GM18508 (cell line): ENCODE data around the gene LRMDA.

Experiments used
- ATAC-seq: cut with Tn5 transposase; IDR thresholded peaks from one replicate; pipeline ENCODE4 v1.9.1; 2021; ENCODE audit warnings: moderate number of reproducible peaks; ENCODE audit not compliant: insufficient read depth, unreplicated experiment

Gene LRMDA

DNA sequence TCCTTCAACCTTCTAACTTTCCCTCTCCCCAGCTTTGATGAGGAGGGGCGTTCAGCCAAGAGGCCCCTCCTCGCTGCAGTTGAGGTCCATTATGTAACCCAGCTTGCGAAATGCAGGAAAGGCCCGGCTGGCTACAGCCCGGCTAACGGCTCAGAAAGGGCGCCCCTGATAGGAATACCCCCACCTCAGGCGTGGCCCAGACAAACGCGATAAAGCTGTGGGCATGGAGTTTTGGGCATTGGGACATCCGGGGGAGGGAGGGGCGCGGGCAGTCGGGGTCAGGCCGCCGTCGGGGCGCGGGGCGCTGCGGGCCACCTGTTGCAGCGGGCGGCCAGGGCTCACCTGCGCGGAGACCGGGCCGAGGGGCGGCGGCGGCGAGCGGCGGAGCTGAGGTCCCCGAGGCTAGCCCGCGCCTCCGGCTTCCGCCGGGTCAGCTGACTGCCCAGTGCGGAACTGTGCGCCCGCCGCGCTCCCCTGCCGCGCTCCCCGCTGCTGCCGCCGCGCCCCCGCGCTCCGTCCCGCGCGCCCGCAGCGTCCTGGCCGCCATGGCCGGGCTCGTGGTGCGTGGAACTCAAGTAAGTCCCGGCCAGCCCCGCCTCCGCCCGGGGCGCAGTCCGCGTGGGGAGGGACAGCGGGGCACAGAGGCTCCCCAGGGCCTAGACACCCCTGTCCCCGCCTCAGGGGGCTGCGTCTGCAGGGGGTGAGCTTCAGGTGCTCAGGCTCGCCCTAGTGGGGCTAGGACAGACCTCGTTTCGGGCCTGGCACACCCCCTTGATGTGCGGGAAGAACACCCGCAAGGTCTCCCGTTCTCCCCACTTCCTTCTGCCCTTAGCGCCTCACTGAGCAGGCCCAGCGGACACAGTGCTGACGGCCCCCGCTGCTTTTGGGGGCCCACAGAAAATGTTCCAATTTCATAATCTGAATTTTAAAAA is at the start of gene LRMDA:
Gene LRMDA, plus strand, starts transcription at position 445 of the 932 bp plus-strand sequence.
- no peak for ATAC-seq

DNA sequence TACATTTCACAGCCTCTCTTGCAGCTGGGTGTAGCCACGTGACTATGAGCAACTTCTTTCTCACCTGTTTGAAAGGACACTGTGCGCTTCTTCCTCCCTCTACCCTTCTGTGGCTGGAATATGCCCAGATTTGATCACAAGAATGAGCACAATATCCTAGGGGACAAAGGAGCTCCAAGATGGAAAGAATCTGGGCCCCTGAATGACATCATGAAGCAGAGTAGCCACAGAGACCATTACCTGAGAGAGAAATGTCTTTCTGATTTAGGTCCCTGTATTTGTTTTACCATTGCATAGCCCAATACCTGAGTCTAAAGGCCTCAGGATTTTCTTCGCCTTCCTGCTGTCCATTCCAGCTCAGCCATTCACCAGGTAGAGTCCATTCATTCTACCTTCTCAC is 45.3 kb upstream of the LRMDA start:
- no peak for ATAC-seq

DNA sequence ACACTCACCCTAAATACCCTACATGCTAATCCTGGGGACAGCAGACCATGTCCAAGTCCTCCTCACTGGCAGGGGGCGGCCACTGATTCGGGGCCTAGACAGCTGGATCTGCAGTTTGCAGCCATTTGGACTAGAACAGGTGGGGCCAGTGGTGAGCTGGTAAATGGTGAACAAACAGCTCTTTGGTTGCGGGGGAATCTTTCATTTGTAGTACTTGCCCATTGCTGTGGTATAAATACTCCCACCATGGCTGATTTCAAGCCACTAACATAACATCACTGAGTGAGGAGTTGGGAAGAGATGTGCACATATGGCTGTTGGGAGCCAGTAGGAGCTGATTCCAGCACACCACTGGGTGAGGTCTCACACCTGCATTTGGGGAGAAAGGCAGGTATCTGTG is 43.3 kb upstream of the LRMDA start:
- ATAC-seq: no peak

DNA sequence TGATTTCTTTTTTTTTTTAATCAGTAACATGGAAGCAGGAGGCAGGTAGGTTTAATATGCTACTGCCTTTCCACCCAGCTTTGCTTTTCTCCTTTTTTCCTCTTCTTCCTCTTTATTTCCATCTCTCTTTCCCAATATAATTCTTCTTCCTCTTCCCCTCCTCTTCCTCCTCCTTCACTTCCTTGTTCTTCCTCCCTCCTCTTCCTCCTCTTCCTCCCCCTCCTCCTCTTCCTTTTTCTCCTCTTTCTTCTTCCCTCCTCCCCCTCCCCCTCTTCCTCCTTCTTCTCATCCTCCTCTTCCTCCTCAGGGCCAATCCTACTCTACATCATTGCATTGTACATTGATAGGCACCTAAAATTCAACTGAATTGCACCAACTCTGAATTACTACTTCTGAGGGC is 41.2 kb upstream of the LRMDA start:
- ATAC-seq: no peak

DNA sequence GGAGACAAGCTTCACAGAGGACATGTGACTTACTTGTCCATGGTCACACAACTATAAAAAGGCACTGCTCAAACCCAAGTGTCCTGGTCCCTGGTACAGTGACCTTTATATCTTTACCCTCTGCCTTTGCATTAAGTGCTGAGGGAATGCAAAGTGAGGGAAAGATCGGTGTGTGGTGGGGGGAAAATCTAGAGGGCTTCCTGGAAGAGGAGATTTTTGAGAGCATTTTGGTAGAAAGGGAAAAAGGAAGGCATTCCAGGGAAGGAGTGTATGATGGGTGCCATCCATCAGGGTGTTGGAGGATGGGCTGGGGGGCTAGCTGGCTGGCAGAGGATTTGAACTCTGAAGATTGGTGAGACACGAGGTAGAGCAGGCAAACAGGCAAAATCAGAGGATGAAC is 39.2 kb upstream of the LRMDA start:
- no peak for ATAC-seq

DNA sequence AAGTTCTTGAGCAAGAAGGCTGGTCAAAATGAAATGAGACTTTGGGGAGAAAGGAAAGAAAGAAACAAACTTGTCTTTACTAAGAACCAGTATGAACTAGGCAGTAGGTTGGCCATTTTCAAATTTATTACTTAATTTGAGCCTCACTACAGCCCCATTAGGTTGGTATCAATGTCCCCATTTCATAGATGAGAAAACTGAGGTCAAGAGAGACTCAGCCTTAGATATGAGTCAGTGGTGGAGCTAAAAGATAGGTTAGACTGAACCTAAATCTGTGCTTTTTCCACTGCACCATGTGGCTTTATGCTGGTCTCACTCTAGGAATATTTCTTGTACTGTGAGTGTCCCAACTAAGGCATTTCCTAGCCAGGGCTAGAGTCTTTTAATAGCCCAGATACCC is 38.7 kb upstream of the LRMDA start:
- ATAC-seq: no peak

DNA sequence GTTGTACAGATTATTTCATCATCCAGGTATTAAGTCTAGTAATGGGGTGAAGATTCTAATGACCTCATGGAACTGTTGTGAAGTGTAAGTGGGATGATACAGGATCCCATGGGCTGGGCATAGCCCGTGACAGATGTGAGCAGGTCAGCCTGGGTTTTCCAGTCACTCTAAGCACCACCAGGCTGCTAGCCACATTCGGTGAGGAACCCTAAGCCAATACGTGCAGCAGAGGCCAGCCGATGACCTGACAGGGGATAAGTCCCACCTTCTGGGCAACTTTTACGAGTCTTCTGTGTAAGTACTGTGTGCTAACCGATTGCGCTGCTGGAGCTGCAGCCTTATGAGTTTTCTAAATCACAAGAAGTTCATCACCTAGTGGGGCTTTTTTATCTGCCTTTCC is 37.2 kb upstream of the LRMDA start:
- ATAC-seq: no peak

DNA sequence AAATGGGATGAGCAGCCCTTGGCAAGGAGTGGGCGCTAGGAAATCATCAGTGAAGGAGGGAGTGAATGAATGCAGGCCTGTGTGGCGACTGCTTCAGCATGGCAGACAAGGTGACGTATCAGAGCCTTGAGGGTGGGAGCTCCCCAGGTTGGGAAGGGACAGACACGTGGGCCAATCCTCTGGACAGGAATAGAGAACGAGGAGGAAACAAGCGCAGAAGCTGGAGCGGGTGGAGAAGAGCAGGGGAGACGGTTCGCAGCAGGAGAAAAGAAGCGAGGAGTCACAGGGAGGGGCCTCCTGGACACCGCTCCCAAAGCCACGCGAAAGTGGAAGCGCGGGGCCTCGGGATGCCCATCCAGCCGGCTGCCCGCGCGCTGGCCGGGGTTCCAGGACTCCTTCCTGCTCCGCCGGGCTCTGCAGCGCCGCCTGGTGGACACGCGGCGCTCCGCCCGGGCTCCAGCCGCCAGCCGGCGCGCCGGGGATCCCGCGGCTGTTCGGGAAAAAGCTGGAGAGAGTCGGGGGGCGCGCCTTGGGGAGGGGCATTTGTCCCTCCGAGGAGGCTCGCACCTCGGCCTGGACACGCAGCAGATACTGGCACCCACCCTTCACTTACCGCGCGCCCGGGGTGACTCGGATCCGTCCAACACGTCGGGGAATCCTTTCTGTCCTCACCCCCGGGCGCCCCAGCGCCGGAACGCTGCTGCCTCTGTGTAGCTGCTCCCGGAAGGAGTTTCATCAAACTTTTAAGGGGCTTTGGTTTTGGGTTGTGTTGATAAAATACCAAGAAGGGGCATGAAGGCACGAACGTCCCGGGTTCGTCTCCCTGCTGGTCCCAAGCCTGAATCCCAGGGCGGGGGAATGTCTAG is 36.1 kb upstream of the LRMDA start:
- no peak for ATAC-seq

DNA sequence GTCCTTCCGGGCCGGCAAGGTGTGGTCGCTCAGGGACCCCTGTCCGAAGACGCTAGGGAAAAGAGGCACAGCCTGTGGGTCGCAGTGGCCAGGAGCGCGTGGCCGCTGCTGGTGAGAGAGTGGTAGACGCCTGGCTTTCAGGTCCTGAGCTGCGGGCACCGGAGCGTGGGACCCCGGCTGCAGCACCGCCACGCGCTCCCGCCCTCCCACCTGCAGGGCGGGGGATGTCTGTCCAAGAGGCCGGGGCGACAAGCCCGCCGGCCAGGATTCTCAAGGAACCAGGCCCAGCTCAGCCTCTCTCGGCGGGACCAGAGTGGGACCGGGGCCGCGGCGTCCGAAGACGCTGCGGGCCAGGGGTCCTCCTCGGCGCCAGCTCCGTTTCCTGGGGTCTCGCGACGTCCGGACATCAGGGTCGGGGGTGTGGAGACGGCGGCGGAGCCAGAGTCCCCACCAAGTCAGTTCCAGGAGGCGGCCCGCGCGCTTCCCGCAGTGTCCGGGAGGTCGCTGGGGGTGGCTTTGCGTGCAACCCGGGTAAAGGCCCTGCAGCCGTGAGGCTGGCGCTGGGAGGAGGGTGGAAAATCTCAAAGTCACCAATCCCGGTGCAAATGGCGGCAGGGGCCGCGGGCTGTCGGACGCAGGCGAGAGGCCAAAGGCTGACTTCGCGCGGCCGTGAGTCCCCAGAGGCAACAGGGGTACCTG is 35.3 kb upstream of the LRMDA start:
- no peak for ATAC-seq

DNA sequence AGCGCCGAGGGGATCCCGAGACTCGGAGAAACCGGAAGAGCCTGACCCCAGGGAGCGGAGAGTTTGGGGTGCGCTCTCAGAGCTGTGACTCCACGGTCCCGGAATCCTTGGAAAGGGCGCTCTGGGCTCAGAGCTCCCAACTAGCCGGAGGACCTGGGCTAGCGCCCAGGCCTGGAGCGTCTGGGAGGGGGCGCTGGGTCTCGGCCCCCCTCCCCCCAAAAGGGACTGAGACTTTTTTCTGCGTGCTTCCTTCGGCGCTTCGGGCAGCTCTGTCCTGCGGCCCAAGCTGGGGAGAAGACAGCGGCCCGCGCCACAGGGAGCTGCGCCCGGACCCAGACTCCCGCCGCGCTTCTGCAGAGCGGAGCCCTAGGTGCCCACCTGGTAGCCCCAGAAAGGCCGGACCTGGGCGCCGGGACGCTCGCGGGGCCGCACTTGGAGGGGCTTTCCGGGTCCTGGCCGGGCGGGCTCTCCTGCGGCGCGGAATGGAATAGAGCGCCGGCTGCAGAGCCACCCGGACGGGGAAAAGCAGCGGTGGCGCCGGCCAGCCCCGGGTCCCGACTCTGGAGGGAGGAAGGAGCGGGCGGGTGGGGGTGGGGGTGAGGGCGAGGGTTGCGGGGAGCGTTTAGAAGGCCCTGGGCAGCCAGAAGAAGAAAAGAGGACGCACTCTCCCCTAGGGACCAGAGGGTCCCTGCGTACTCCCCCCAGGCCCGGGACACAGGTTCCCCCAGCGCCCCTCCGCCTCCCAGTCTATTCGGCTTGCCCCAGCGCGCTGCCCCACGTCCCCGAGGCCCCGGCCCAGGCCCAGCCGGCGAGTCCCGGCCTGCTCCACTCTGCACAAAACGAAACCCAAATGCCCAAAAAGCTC is 34.6 kb upstream of the LRMDA start:
- no peak for ATAC-seq

DNA sequence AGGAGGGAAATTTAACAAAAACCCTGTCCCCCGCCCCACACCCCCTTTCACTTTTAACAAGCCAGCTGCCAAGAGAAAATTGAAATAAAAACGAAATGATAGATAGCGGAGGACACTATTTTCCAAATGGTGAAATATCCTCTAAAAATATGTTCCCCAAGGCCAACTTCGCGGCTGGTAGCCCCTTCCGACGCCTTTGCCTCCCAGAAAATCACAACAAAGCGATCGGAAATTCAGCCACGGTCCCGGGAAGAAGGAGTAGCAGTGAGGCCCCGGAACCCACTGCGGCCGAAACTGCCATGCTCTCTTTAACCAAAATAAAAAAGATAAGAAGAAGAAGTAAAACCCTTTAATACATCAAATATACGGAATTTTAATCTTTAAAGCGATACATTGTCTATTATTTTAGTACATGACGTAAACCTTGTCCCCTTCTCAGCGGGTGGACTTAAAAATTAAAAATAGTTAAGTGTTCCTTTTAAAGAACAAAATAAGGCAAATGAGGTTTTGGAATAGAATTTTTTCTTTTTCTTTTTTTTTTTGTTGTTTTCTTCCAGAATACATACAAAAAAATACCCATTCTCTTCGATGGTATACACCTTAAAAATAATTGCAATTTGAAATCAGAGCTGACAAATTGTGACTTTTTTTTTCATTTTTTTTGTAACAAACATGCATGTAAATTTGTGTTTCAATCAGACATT is 33.8 kb upstream of the LRMDA start:
- ATAC-seq: no peak

DNA sequence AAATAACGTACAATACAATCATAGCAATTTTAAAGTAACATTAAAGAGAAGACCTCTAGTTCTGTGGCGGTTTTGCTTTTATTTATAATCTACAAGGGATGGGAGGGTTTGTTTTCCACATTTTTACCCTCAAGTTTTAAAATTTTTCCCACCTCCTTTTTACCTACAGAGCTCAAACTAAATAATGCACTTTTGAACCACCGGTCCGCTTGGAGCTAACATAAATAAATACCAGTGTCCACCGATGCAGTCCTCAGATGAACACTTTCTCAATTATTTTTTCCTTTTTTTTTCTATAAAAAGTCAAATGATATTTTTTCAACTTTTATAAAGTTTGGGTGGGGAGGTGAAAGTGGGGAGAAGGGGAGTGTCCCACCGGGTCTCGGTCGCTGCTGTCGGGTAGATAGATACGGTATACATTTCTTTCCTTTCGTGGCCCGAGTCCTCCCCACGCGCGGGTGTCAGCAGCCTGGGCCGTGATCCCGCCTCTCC is 33.2 kb upstream of the LRMDA start:
- no peak for ATAC-seq

DNA sequence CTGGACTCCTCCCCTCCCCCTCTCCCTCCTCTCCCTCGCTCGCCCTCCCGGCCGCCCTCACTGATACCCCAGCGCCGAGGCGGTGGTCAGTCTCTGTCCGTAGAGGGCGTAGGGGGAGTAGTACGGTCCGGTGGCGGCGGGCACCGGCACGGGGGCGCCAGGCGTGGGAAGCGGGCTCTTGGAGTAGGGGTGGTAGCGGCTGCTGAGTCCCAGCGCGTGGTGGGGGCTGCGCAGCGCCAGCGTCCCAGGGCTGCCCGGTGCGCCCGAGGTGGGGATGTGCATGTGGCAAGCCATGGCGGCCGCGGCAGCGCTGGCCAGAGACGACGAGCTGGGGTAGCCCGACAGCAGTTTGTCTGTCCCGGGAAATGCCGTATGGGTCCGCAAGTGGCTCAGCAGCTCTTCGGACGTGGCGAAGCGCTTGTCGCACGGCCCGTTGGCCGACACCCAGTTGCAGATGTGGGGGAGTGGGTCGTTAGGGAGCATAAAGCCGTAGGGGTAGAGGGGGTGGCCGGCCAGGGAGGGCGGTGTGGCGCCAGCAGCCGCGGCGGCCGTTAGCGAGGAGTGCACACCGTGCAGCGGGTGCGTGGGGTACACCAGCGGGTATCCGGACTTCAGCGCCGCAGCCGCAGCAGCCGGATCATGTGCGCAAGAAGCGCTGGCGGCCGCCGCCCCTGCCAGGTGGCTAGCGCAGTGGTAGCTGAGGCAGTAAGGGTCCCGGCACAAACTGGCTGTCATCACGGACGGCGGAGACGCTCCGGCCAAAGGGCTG is 32.5 kb upstream of the LRMDA start:
- ATAC-seq: no peak

DNA sequence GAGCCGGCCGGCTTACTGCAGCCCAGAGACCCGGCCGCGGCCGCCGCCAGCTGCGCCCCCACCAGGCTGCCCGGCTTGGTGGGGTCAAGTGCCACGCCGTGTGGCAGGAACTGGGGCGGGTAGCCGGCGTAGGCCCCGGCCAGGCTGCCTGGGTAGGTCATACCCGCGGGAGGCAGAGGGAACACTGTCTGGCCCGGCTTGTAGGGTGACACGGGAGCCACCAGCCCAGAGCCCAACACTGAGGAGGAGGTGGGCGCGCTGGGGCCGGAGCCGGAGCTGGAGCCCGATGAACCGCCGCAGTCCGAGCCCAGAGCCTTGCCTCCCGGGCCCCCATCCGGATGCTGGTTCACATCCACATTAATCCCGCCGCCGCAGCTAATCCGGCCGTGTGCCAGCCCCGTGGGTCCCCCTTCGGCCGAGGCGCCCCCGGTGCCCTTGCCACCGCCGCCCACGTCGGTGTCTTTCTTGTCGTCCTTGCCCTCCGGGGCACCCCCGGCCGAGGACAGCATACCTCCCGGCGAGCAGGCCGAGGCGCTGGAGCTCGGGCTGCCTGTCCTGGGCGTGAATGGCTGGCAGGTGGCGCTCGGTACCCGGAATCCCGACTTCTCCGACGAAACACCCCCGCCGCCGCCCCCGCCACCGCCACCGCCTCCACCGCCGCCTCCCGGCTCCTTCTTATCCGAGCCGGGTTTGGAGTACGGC is 31.8 kb upstream of the LRMDA start:
- no peak for ATAC-seq

DNA sequence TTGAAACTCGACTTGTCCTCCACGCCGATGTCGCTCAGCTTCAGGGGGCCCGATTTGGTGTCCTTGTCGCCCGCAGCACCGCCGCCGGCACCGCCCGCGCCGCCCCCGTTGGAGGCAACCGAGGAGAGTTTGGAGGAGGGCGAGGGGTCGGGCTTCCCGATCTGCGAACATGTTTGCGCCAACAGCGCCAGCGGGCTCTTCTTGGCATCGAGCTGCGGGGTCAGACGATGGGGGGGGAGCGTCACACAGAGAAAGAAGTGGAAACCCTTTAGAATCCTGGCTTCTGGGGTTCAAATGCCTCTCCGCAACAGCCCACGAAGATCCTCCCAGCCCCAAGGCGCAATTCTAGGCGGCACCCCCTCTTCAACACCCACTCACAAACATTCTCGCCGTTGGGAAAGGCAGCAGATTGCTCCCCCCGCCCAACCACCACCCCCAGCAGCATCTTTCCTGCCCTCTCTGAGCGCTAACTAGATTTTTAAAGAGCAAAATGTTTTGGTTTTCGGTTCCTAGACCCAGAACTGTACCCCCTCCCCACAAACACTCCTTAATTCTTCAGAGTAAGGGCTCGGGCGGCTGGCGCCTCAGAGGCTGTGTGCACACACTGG is 31.2 kb upstream of the LRMDA start:
- ATAC-seq: no peak

DNA sequence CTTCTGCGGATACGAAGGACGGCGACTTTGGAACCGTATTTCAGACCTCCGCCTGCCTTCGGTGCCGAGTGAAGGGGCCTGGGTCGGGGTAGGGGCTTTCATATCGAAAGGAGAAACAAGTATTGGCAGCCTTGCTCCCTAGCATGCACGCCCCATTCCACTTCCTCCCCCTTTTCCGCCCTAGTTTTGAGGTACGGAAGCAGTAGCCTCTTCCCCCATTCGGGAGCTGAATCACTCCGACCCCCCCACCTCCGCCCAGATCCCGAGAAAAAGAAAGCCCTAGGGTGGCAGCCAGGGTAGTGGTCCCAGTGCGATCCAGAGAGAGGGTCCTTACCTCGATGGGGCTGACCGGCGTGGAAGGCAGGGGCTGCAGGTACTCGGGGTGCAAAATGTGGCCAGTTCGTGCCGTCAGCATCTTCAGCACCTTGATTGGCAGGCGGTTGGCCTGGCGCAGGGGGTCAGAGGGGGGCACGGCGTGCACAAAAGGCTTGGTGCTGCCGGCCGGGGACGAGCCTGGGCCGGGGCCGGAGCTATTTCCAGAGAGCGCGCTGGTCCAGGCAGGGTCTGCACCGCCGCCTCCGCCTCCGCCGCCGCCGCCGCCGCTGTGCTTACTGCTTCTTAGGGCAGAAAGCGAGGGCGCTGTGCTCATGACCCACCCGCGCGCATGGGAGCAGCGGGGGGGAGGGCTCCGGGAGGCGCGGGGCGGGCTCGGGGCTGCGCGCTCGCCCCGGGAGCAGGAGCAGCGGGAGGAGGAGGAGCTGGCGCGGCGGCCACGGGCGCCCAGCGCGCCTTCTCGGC is 30.5 kb upstream of the LRMDA start:
- ATAC-seq: peak; percentile 12
